ENCODE measurements around the gene ALPK1. TPM values are rescaled to one million over a fixed set of nuclear protein-coding genes. Genes with fewer than 3 reads are reported as not detected.
"Not testable (repeated sequence)": the region's sequence is repeated elsewhere in the genome, so short reads cannot be mapped to it uniquely, and the experiment has no call there.

The ALPK1 gene
- total RNA-seq, 1 experiment from 2014 or later: not detected

- in situ Hi-C loops (cut with HindIII; ENCODE audit: low sequenced_read_pairs): no loop called here
- DNase-seq (ENCODE audit: low spot score): no peak
These were observed 125.5 kb downstream of the ALPK1 start for GRCh38 chr4:112422644-112423043.

GRCh38 chr4:112423591-112423990 is 126.4 kb downstream of the ALPK1 start:
- in situ Hi-C loops (cut with HindIII; ENCODE audit: low sequenced_read_pairs): no loop called here
- no peak for DNase-seq (ENCODE audit: low spot score)

- in situ Hi-C loops (cut with HindIII; ENCODE audit: low sequenced_read_pairs): no loop called here
- no peak for DNase-seq (ENCODE audit: low spot score)
These were observed 128.7 kb downstream of the ALPK1 start for GRCh38 chr4:112425823-112426222.

GRCh38 chr4:112426416-112426815 is 129.2 kb downstream of the ALPK1 start:
- no peak for DNase-seq (ENCODE audit: low spot score)
- in situ Hi-C loops (cut with HindIII; ENCODE audit: low sequenced_read_pairs): no loop called here

- in situ Hi-C loops (cut with HindIII; ENCODE audit: low sequenced_read_pairs): no loop called here
- no peak for DNase-seq (ENCODE audit: low spot score)
These were observed 134.0 kb downstream of the ALPK1 start for GRCh38 chr4:112431158-112431557.

- in situ Hi-C loops (cut with HindIII; ENCODE audit: low sequenced_read_pairs): no loop called here
- no peak for DNase-seq (ENCODE audit: low spot score)
These were observed 139.8 kb downstream of the ALPK1 start for GRCh38 chr4:112436987-112437386.

GRCh38 chr4:112442226-112442625 is 145.1 kb downstream of the ALPK1 start:
- DNase-seq (ENCODE audit: low spot score); in situ Hi-C loops (cut with HindIII; ENCODE audit: low sequenced_read_pairs): not testable (repeated sequence)

- no peak for DNase-seq (ENCODE audit: low spot score)
- in situ Hi-C loops (cut with HindIII; ENCODE audit: low sequenced_read_pairs): no loop called here
These were observed 151.3 kb downstream of the ALPK1 start for GRCh38 chr4:112448306-112449132.

- in situ Hi-C loops (cut with HindIII; ENCODE audit: low sequenced_read_pairs): no loop called here
- no peak for DNase-seq (ENCODE audit: low spot score)
These were observed 152.5 kb downstream of the ALPK1 start for GRCh38 chr4:112449708-112450107.

- no peak for DNase-seq (ENCODE audit: low spot score)
- in situ Hi-C loops (cut with HindIII; ENCODE audit: low sequenced_read_pairs): no loop called here
These were observed 153.9 kb downstream of the ALPK1 start for GRCh38 chr4:112451104-112451503.

GRCh38 chr4:112451831-112452230 is 154.7 kb downstream of the ALPK1 start:
- in situ Hi-C loops (cut with HindIII; ENCODE audit: low sequenced_read_pairs): no loop called here
- DNase-seq (ENCODE audit: low spot score): no peak

- in situ Hi-C loops (cut with HindIII; ENCODE audit: low sequenced_read_pairs): no loop called here
- DNase-seq (ENCODE audit: low spot score): no peak
These were observed 156.2 kb downstream of the ALPK1 start for GRCh38 chr4:112453321-112453720.

GRCh38 chr4:112472318-112472717 is 175.1 kb downstream of the ALPK1 start:
- in situ Hi-C loops (cut with HindIII; ENCODE audit: low sequenced_read_pairs): no loop called here
- DNase-seq (ENCODE audit: low spot score): no peak

- in situ Hi-C loops (cut with HindIII; ENCODE audit: low sequenced_read_pairs): no loop called here
- no peak for DNase-seq (ENCODE audit: low spot score)
These were observed 176.8 kb downstream of the ALPK1 start for GRCh38 chr4:112473985-112474384.

- no peak for DNase-seq (ENCODE audit: low spot score)
- in situ Hi-C loops (cut with HindIII; ENCODE audit: low sequenced_read_pairs): no loop called here
These were observed 188.8 kb downstream of the ALPK1 start for GRCh38 chr4:112485930-112486329.

- DNase-seq (ENCODE audit: low spot score); in situ Hi-C loops (cut with HindIII; ENCODE audit: low sequenced_read_pairs): not testable (repeated sequence)
These were observed 193.6 kb downstream of the ALPK1 start for GRCh38 chr4:112490808-112491207.

Other genes with a start within 250 kb of the ALPK1 start
- 0.12 and 0.37 TPM in 2 replicates for gene FAM241A, start 151.9 kb upstream of the ALPK1 start, total RNA-seq (2014; rRNA removed; shearing (Covaris generic))
- 25.0 and 34.6 TPM in 2 replicates for gene AP1AR, start 65.6 kb upstream of the ALPK1 start, total RNA-seq (2014; rRNA removed; shearing (Covaris generic))
- 0.62 and 7.0 TPM in 2 replicates for gene TIFA, start 11.5 kb upstream of the ALPK1 start, total RNA-seq (2014; rRNA removed; shearing (Covaris generic))
- gene NEUROG2, start 218.8 kb downstream of the ALPK1 start, total RNA-seq (2014; rRNA removed; shearing (Covaris generic)): not detected in 2 replicates